ENCODE data around the gene TBC1D22A. TPM values are rescaled to one million over a fixed set of nuclear protein-coding genes. Genes with fewer than 3 reads are reported as not detected.

Gene TBC1D22A
- total RNA-seq, 2 experiments from 2014 or later = 22.3 to 43.9 TPM

- H3K9me3 ChIP-seq (ENCODE audit: low read length) = 0 out of 2 replicates have a peak, but pooled peaks cover 3% of the 10 kb centered on the region
These were observed 402.3 kb downstream of the TBC1D22A start for GRCh38 chr22:47164514-47165337.

GRCh38 chr22:47165338-47166032, 403.0 kb downstream of the TBC1D22A start:
- Histone ChIP-seq H3K9me2 (ENCODE audit: insufficient read depth, low read length) (no peaks in the 10 kb centered on the region), H3K36me3 (ENCODE audit: insufficient read depth, low read length) (peaks cover 7% of the 10 kb centered on the region; the same call in 1 of the 2 replicates), H3K4me3 (ENCODE audit: low read depth, low read length, poor library complexity, severe bottlenecking) (no peak overlapping the region), H3K4me1 (ENCODE audit: insufficient read depth, low read length, poor library complexity, severe bottlenecking) (peaks cover 5% of the 10 kb centered on the region), H3K9me3 (ENCODE audit: low read length) (0 out of 2 replicates have a peak, but pooled peaks cover 3% of the 10 kb centered on the region), H2AFZ (ENCODE audit: low read length) (no peak overlapping the region), H3K79me2 (ENCODE audit: insufficient read depth, low read depth, low read length) (no peaks in the 10 kb centered on the region), H3K27ac (ENCODE audit: low read depth, low read length, poor library complexity, severe bottlenecking) (no peak overlapping the region), H4K20me1 (ENCODE audit: insufficient read depth, low read length) (no peaks in the 10 kb centered on the region), H3K4me2 (ENCODE audit: low read length) (no peak overlapping the region)
- BruUV-seq (replicated peaks) = no TSS peak
- no peak for DNase-seq (ENCODE audit: low spot score)
- no peak for TF ChIP-seq CTCF (conservative IDR thresholded peaks at IDR 0.05; ENCODE audit: low read length)
- intact Hi-C loops (cut with micrococcal nuclease; ENCODE audit: unreplicated experiment) = no loop called here
- ChIA-PET CTCF (ENCODE audit: unreplicated experiment) (no interaction called here), POLR2A (no interaction called here)

More at GRCh38 chr22:47164514-47165337, 402.3 kb downstream of the TBC1D22A start:
- Histone ChIP-seq H3K27ac (ENCODE audit: low read depth, low read length, poor library complexity, severe bottlenecking) (no peak overlapping the region), H4K20me1 (ENCODE audit: insufficient read depth, low read length) (no peaks in the 10 kb centered on the region), H3K79me2 (ENCODE audit: insufficient read depth, low read depth, low read length) (no peaks in the 10 kb centered on the region), H3K4me3 (ENCODE audit: low read depth, low read length, poor library complexity, severe bottlenecking) (no peak overlapping the region), H3K9me2 (ENCODE audit: insufficient read depth, low read length) (no peaks in the 10 kb centered on the region), H2AFZ (ENCODE audit: low read length) (no peak overlapping the region), H3K36me3 (ENCODE audit: insufficient read depth, low read length) (peaks cover 7% of the 10 kb centered on the region; the same call in 1 of the 2 replicates), H3K4me1 (ENCODE audit: insufficient read depth, low read length, poor library complexity, severe bottlenecking) (peaks cover 5% of the 10 kb centered on the region), H3K4me2 (ENCODE audit: low read length) (no peak overlapping the region)
- TF ChIP-seq EZH2phosphoT487 (IDR thresholded peaks at IDR 0.05; ENCODE audit: borderline replicate concordance, low read depth, low read length) = no peak
- ChIA-PET CTCF (ENCODE audit: unreplicated experiment) (no interaction called here), POLR2A (no interaction called here)
- no peak for DNase-seq (ENCODE audit: low spot score)
- BruUV-seq (replicated peaks) = no TSS peak
- intact Hi-C loops (cut with micrococcal nuclease; ENCODE audit: unreplicated experiment) = no loop called here

GRCh38 chr22:47166033-47166404, 403.6 kb downstream of the TBC1D22A start:
- no peak overlapping the region for H3K4me3 ChIP-seq (ENCODE audit: low read depth, low read length, poor library complexity, severe bottlenecking)
- CTCF ChIA-PET (ENCODE audit: unreplicated experiment) = no interaction called here
- intact Hi-C loops (cut with micrococcal nuclease; ENCODE audit: unreplicated experiment) = no loop called here
- POLR2A ChIA-PET = no interaction called here
- no peak for DNase-seq (ENCODE audit: low spot score)
- 0 out of 2 replicates have a peak, but pooled peaks cover 3% of the 10 kb centered on the region for H3K9me3 ChIP-seq (ENCODE audit: low read length)
- H4K20me1 ChIP-seq (ENCODE audit: insufficient read depth, low read length) = no peaks in the 10 kb centered on the region
- BruUV-seq (replicated peaks) = no TSS peak
- H3K27ac ChIP-seq (ENCODE audit: low read depth, low read length, poor library complexity, severe bottlenecking) = no peak overlapping the region
- peaks cover 5% of the 10 kb centered on the region for H3K4me1 ChIP-seq (ENCODE audit: insufficient read depth, low read length, poor library complexity, severe bottlenecking)
- H3K9me2 ChIP-seq (ENCODE audit: insufficient read depth, low read length) = no peaks in the 10 kb centered on the region
- no peak overlapping the region for H3K4me2 ChIP-seq (ENCODE audit: low read length)
- peaks cover 7% of the 10 kb centered on the region; the same call in 1 of the 2 replicates for H3K36me3 ChIP-seq (ENCODE audit: insufficient read depth, low read length)
- H2AFZ ChIP-seq (ENCODE audit: low read length) = no peak overlapping the region
- TF ChIP-seq EZH2phosphoT487 (IDR thresholded peaks at IDR 0.05; ENCODE audit: borderline replicate concordance, low read depth, low read length) (no peak), CTCF (conservative IDR thresholded peaks at IDR 0.05; ENCODE audit: low read length) (no peak)
- H3K79me2 ChIP-seq (ENCODE audit: insufficient read depth, low read depth, low read length) = no peaks in the 10 kb centered on the region

Measured in OCI-LY7 (cell line).